Nephron progenitor cell (in vitro differentiated cells): ENCODE results near the gene TMTC2.
A peak's percentile ranks its signal among the peaks of the same experiment; 100 is the strongest.

Experiments used
- DNase-seq: peaks from one replicate; pipeline ENCODE4 v3.0.0; 2021
- H3K27ac Mint-ChIP-seq: 2 replicates; pipeline ENCODE4 v1.8.0; 2021; ENCODE audit warnings: mild to moderate bottlenecking, moderate library complexity, mixed read lengths
- H3K27me3 Mint-ChIP-seq: 2 replicates; pipeline ENCODE4 v1.8.0; 2021; ENCODE audit warnings: mild to moderate bottlenecking, low read depth, mixed read lengths; ENCODE audit not compliant: poor library complexity
- H3K36me3 Mint-ChIP-seq: 2 replicates; pipeline ENCODE4 v1.8.0; 2021; ENCODE audit warnings: low read depth, mixed read lengths
- H3K4me1 Mint-ChIP-seq: 2 replicates; pipeline ENCODE4 v1.8.0; 2021; ENCODE audit warnings: mixed read lengths
- H3K4me3 Mint-ChIP-seq: 2 replicates; pipeline ENCODE4 v1.8.0; 2021; ENCODE audit warnings: mild to moderate bottlenecking, moderate library complexity, mixed read lengths
- H3K9me3 Mint-ChIP-seq: 2 replicates; pipeline ENCODE4 v1.8.0; 2021; ENCODE audit warnings: mild to moderate bottlenecking, moderate library complexity, mixed read lengths
- CTCF ChIP-seq: fragments of 200-600 bp; sonication (generic); IDR thresholded peaks from 2 replicates; pipeline ENCODE4 v1.5.0; 2021; ENCODE audit warnings: antibody characterized with exemption

TMTC2 gene

GRCh38 chr12:82685790-82686167 is 927 bp upstream of the TMTC2 start:
- no peaks in the 10 kb centered on the region for H3K9me3 Mint-ChIP-seq
- peak overlapping the region; percentile 93 for H3K4me3 Mint-ChIP-seq
- peaks cover 45% of the 10 kb centered on the region for H3K4me1 Mint-ChIP-seq
- peaks cover 21% of the 10 kb centered on the region for H3K27me3 Mint-ChIP-seq
- H3K36me3 Mint-ChIP-seq, result no peaks in the 10 kb centered on the region
- no peak overlapping the region for H3K27ac Mint-ChIP-seq
- peak; percentile 95 for DNase-seq
- peak; percentile 80 for TF ChIP-seq CTCF

- peak; percentile 71 for DNase-seq
- Mint-ChIP-seq H3K4me1 (peaks cover 46% of the 10 kb centered on the region), H3K4me3 (peak overlapping the region; percentile 93), H3K27ac (no peak overlapping the region), H3K27me3 (peaks cover 21% of the 10 kb centered on the region), H3K36me3 (no peaks in the 10 kb centered on the region), H3K9me3 (no peaks in the 10 kb centered on the region)
- no peak for TF ChIP-seq CTCF
Measured at GRCh38 chr12:82687021-82688011, 610 bp downstream of the TMTC2 start.

- Mint-ChIP-seq H3K4me1 (peaks cover 39% of the 10 kb centered on the region), H3K27ac (no peak overlapping the region), H3K9me3 (no peaks in the 10 kb centered on the region)
Measured at GRCh38 chr12:82688035-82688501, 1.4 kb downstream of the TMTC2 start.

GRCh38 chr12:82688596-82688995 is 1.9 kb downstream of the TMTC2 start:
- Mint-ChIP-seq H3K36me3 (peaks cover 8% of the 10 kb centered on the region), H3K4me3 (peak overlapping the region; percentile 93), H3K9me3 (no peaks in the 10 kb centered on the region), H3K27me3 (peaks cover 21% of the 10 kb centered on the region), H3K4me1 (peaks cover 36% of the 10 kb centered on the region), H3K27ac (no peak overlapping the region)
- TF ChIP-seq CTCF, result no peak
- DNase-seq, result no peak

More at GRCh38 chr12:82688035-82688501, 1.4 kb downstream of the TMTC2 start:
- peaks cover 21% of the 10 kb centered on the region for H3K27me3 Mint-ChIP-seq
- peaks cover 2% of the 10 kb centered on the region for H3K36me3 Mint-ChIP-seq
- peak overlapping the region; percentile 93 for H3K4me3 Mint-ChIP-seq
- no peak for DNase-seq
- TF ChIP-seq CTCF, result no peak

- H3K4me3 Mint-ChIP-seq, result peak overlapping the region; percentile 70
- no peak overlapping the region for H3K27ac Mint-ChIP-seq
- no peak for TF ChIP-seq CTCF
- DNase-seq, result no peak
- H3K9me3 Mint-ChIP-seq, result no peaks in the 10 kb centered on the region
- peaks cover 36% of the 10 kb centered on the region for H3K4me1 Mint-ChIP-seq
- peaks cover 19% of the 10 kb centered on the region for H3K36me3 Mint-ChIP-seq
- H3K27me3 Mint-ChIP-seq, result peaks cover 11% of the 10 kb centered on the region
Measured at GRCh38 chr12:82690006-82690405, 3.3 kb downstream of the TMTC2 start.
